Stomach (tissue), 4 donors: Measurements from ENCODE around the gene ARHGAP15.

Experiments used
- POLR2A ChIP-seq, 4 donors: fragments of 450-650 bp; IDR thresholded peaks; one replicate each; pipeline ENCODE4 v1.6.1; 2016; ENCODE audit warnings: antibody characterized with exemption in 4 of 4, control low read depth in 2 of 4, mild to moderate bottlenecking in 1 of 4, moderate library complexity in 1 of 4
- POLR2AphosphoS5 ChIP-seq, 3 donors: sonication (generic); formaldehyde crosslinking; IDR thresholded peaks; one replicate each; pipeline ENCODE4 v1.6.1; 2016; ENCODE audit warnings: antibody characterized with exemption in 3 of 3
- TF ChIP-seq, protein P1 (sequence below), 7 experiments: fragments of 450-650 bp in 4 of 7; fragments of 200-600 bp in 3 of 7; sonication (generic) in 3 of 7; IDR thresholded peaks; one replicate each; pipeline ENCODE4 v1.5.1; 2016 to 2019; ENCODE audit warnings: antibody characterized with exemption in 7 of 7, control low read depth in 2 of 7, mild to moderate bottlenecking in 1 of 7

DNA sequence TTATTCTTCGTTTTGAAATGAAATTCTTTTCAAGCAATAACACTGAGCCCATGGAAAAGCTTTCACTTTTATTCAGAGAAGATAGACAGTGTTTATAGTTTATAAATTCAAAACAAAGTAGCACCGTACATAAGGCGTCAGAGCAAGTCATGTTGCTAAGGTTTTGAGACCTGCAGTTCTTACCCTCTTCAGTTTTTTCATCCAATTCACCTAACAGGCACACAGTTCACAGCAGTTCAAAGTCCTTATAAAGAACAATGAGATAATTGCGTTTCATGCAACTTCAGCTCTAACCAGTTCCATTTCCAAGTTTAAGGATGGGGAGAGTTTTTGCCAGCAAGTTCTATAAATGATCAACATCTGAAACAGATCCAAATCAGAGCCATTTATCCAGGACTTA lies 96.7 kb downstream of the ARHGAP15 start:
- TF ChIP-seq, protein P1, sequence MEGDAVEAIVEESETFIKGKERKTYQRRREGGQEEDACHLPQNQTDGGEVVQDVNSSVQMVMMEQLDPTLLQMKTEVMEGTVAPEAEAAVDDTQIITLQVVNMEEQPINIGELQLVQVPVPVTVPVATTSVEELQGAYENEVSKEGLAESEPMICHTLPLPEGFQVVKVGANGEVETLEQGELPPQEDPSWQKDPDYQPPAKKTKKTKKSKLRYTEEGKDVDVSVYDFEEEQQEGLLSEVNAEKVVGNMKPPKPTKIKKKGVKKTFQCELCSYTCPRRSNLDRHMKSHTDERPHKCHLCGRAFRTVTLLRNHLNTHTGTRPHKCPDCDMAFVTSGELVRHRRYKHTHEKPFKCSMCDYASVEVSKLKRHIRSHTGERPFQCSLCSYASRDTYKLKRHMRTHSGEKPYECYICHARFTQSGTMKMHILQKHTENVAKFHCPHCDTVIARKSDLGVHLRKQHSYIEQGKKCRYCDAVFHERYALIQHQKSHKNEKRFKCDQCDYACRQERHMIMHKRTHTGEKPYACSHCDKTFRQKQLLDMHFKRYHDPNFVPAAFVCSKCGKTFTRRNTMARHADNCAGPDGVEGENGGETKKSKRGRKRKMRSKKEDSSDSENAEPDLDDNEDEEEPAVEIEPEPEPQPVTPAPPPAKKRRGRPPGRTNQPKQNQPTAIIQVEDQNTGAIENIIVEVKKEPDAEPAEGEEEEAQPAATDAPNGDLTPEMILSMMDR (IDR thresholded peaks at IDR 0.05), result no peak
- TF ChIP-seq POLR2A (IDR thresholded peaks at IDR 0.05) (no peak), POLR2AphosphoS5 (IDR thresholded peaks at IDR 0.05) (no peak)
